H1 (cell line): Measurements from ENCODE around the gene UMODL1. TPM values are rescaled to one million over a fixed set of nuclear protein-coding genes. Genes with fewer than 3 reads are reported as not detected.

Experiments used
- CBX8 ChIP-seq: fragments of 300-800, 300-1000 bp; sonication (generic); IDR thresholded peaks from 2 replicates; pipeline ENCODE4 v1.7.1; 2016; ENCODE audit warnings: low read depth, low read length, borderline replicate concordance
- CHD1 ChIP-seq: IDR thresholded peaks from 2 replicates; pipeline ENCODE4 v1.6.1; 2012; ENCODE audit warnings: low read depth, low read length, improper control_type of control experiment
- CHD7 ChIP-seq: fragments of 300-600 bp; sonication (generic); IDR thresholded peaks from 2 replicates; pipeline ENCODE4 v1.7.1; 2012; ENCODE audit warnings: low read length, moderate library complexity, mild to moderate bottlenecking, inconsistent platforms; ENCODE audit not compliant: insufficient replicate concordance
- CTBP2 ChIP-seq: IDR thresholded peaks from 2 replicates; pipeline ENCODE4 v1.7.0; 2011; ENCODE audit warnings: borderline replicate concordance, mild to moderate bottlenecking, moderate library complexity, mixed read lengths, low read length; ENCODE audit not compliant: insufficient read depth, insufficient read length
- HDAC2 ChIP-seq, 2 experiments: fragments of 300-600 bp in 1 of 2; sonication (generic) in 1 of 2; IDR thresholded peaks; 2 replicates each; pipeline ENCODE4 v1.6.1; 2011 to 2012; ENCODE audit warnings: low read depth in 2 of 2, low read length in 2 of 2, mild to moderate bottlenecking in 2 of 2, moderate library complexity in 2 of 2, borderline replicate concordance in 1 of 2, inconsistent platforms in 1 of 2
- JUND ChIP-seq: IDR thresholded peaks from 2 replicates; pipeline ENCODE4 v1.6.1; 2011; ENCODE audit warnings: mild to moderate bottlenecking, improper control_type of control experiment, low read length
- KDM1A ChIP-seq: fragments of 200-600, 300-600 bp; sonication (generic); IDR thresholded peaks from 2 replicates; pipeline ENCODE4 v1.7.1; 2016; ENCODE audit warnings: mild to moderate bottlenecking, low read length, borderline replicate concordance
- POLR2AphosphoS5 ChIP-seq: IDR thresholded peaks from 2 replicates; pipeline ENCODE4 v1.6.1; 2011; ENCODE audit warnings: low read depth, low read length
- RXRA ChIP-seq: IDR thresholded peaks from 2 replicates; pipeline ENCODE4 v1.6.1; 2011; ENCODE audit warnings: low read depth, mild to moderate bottlenecking, low read length, moderate library complexity; ENCODE audit not compliant: insufficient read depth
- SIRT6 ChIP-seq: IDR thresholded peaks from one replicate; pipeline ENCODE4 v1.7.1; 2012; ENCODE audit warnings: low read length, inconsistent platforms
- YY1 ChIP-seq: IDR thresholded peaks from 2 replicates; pipeline ENCODE4 v1.6.1; 2011; ENCODE audit warnings: low read depth, mild to moderate bottlenecking, low read length
- polyA plus RNA-seq, 7 experiments: library from polyadenylated mRNA; depleted of rRNA in 3 of 7; stranded (reverse) in 5 of 7; unstranded in 2 of 7; fragments of >200 nt in 5 of 7; fragments of 200-250 nt in 2 of 7; gene quantifications; 1 replicate in 5 of 7; 2 replicates in 1 of 7; 4 replicates in 1 of 7; pipeline versions ENCODE4 v1.2.1 to v1.2.3, GENCODE V29; 2011 to 2013; ENCODE audit warnings: missing spikeins in 2 of 7, mixed read lengths in 2 of 7
- total RNA-seq: library from RNA; stranded (reverse); fragmentation: NEBNext Ultra II Directional; extraction: Animal tissue kit (Norgen Biotek cat#: 25700); gene quantifications from 2 replicates; pipeline ENCODE4 v1.2.1, GENCODE V29; 2021

UMODL1 gene
- total and polyA plus RNA-seq, 2 of the 8 experiments (the other 6 are each of a cell fraction or from before 2014, with no cell fraction given): not detected

- TF ChIP-seq CHD7: no peak
- no peak for TF ChIP-seq CBX8
- no peak for TF ChIP-seq HDAC2 (IDR thresholded peaks at IDR 0.05; ENCODE audit: borderline replicate concordance in 1 of 2, low read depth in 2 of 2, low read length in 2 of 2)
- no peak for TF ChIP-seq JUND
- no peak for TF ChIP-seq YY1
- no peak for TF ChIP-seq POLR2AphosphoS5
- no peak for TF ChIP-seq CTBP2
- no peak for TF ChIP-seq KDM1A
- no peak for TF ChIP-seq SIRT6
- TF ChIP-seq RXRA: no peak
- TF ChIP-seq CHD1: no peak
Observed at GRCh38 chr21:42153046-42153686, 82.0 kb downstream of the UMODL1 start (continued).
